Endothelial cell of umbilical vein (primary cell): ENCODE data around the gene CPD. TPM values are rescaled to one million over a fixed set of nuclear protein-coding genes. Genes with fewer than 3 reads are reported as not detected.

Experiments used
- BruUV-seq: library from RNA; stranded (reverse); fragments of 400-500 nt; replicated peaks from 2 replicates; lab custom pipeline; 2021; lab: Mats Ljungman, UMichigan
- CTCF ChIA-PET: fragments of 300-600, 350-600 bp; sonication (Branson Sonifier 250); formaldehyde crosslinking; loops from one replicate; lab custom pipeline; 2021; ENCODE audit warnings: antibody characterized with exemption, inconsistent platforms; lab: Charles Lee
- POLR2A ChIA-PET: fragments of 300-600, 350-600 bp; sonication (Branson Sonifier 250); formaldehyde crosslinking; loops from one replicate; lab custom pipeline; 2021; ENCODE audit warnings: antibody characterized with exemption, inconsistent platforms; lab: Charles Lee
- DNase-seq: peaks from one replicate; pipeline ENCODE4 v3.0.0-alpha.2; 2011; ENCODE audit warnings: low read depth, low spot score
- FAIRE-seq: peaks from 2 replicates; lab custom pipeline; 2011; peaks lifted over from hg19 to GRCh38; lab: Jason Lieb, UNC
- H2AFZ ChIP-seq: 2 replicates; pipeline ENCODE4 v1.6.0; 2012; ENCODE audit warnings: low read depth, low read length, control low read depth, inconsistent platforms
- H3K27ac ChIP-seq: 2 replicates; pipeline ENCODE4 v1.5.1; 2011; ENCODE audit warnings: low read depth, mild to moderate bottlenecking, control low read depth, low read length, moderate library complexity; ENCODE audit not compliant: insufficient read depth
- H3K27me3 ChIP-seq, 2 experiments: 2 replicates each; pipeline versions ENCODE4 v1.6.0 to v1.6.1; 2011; ENCODE audit warnings: low read length in 2 of 2, mixed read lengths in 1 of 2; ENCODE audit not compliant: control insufficient read depth in 2 of 2, insufficient read depth in 2 of 2
- H3K36me3 ChIP-seq, 2 experiments: 2 replicates in 1 of 2; 3 replicates in 1 of 2; pipeline ENCODE4 v1.5.1; 2011; ENCODE audit warnings: low read length in 2 of 2, mild to moderate bottlenecking in 1 of 2, moderate library complexity in 1 of 2; ENCODE audit not compliant: control insufficient read depth in 2 of 2, insufficient read depth in 2 of 2; ENCODE audit errors: extremely low read depth in 1 of 2
- H3K4me1 ChIP-seq: 3 replicates; pipeline ENCODE4 v1.5.1; 2011; ENCODE audit warnings: mild to moderate bottlenecking, low read length; ENCODE audit not compliant: control insufficient read depth, insufficient read depth; ENCODE audit errors: extremely low read depth
- H3K4me2 ChIP-seq: 2 replicates; pipeline ENCODE4 v1.6.1; 2011; ENCODE audit warnings: low read length, control low read depth, mixed read lengths; ENCODE audit not compliant: insufficient read depth
- H3K4me3 ChIP-seq, 3 experiments: fragments of 200-600 bp in 1 of 3; sonication (generic), shearing (Covaris generic) in 1 of 3; replicated peaks in 1 of 3; 2 replicates each; pipeline ENCODE4 v1.5.1; 2011 to 2016; ENCODE audit warnings: control low read depth in 3 of 3, low read length in 3 of 3, mild to moderate bottlenecking in 2 of 3, inconsistent platforms in 1 of 3, low read depth in 1 of 3, moderate library complexity in 1 of 3; ENCODE audit not compliant: insufficient read depth in 1 of 3
- H3K79me2 ChIP-seq: 2 replicates; pipeline ENCODE4 v1.6.0; 2012; ENCODE audit warnings: low read length, inconsistent platforms; ENCODE audit not compliant: control insufficient read depth, insufficient read depth
- H3K9ac ChIP-seq: replicated peaks from 2 replicates; pipeline ENCODE3; 2011; ENCODE audit warnings: low read length, control low read depth; ENCODE audit not compliant: insufficient read depth; ENCODE audit errors: extremely low read depth
- H3K9me1 ChIP-seq: replicated peaks from 3 replicates; pipeline ENCODE4 v1.6.0; 2011; ENCODE audit warnings: mild to moderate bottlenecking, low read length; ENCODE audit not compliant: control insufficient read depth, insufficient read depth; ENCODE audit errors: extremely low read depth
- H3K9me3 ChIP-seq: replicated peaks from 2 replicates; pipeline ENCODE4 v1.5.1; 2012; ENCODE audit warnings: low read length, inconsistent platforms; ENCODE audit not compliant: control insufficient read depth, insufficient read depth
- H4K20me1 ChIP-seq: replicated peaks from 2 replicates; pipeline ENCODE3; 2011; ENCODE audit warnings: mild to moderate bottlenecking, low read length; ENCODE audit not compliant: control insufficient read depth, insufficient read depth; ENCODE audit errors: extremely low read depth
- CTCF ChIP-seq, 2 donors: IDR thresholded peaks; 1 replicate in 1 of 2; 2 replicates in 1 of 2; pipeline ENCODE4 v1.5.1; 2011; ENCODE audit warnings: low read length in 2 of 2, mild to moderate bottlenecking in 2 of 2, moderate library complexity in 2 of 2, control low read depth in 1 of 2, inconsistent platforms in 1 of 2, low read depth in 1 of 2; ENCODE audit not compliant: insufficient read depth in 1 of 2; ENCODE audit errors: extremely low read depth in 1 of 2
- EZH2 ChIP-seq: IDR thresholded peaks from 2 replicates; pipeline ENCODE4 v1.6.1; 2012; ENCODE audit warnings: borderline replicate concordance, low read depth, mild to moderate bottlenecking, moderate library complexity, low read length, inconsistent platforms; ENCODE audit not compliant: severe bottlenecking
- FOS ChIP-seq: IDR thresholded peaks from 2 replicates; pipeline ENCODE4 v1.6.1; 2011; ENCODE audit warnings: mild to moderate bottlenecking, low read length, moderate library complexity, borderline replicate concordance; ENCODE audit not compliant: insufficient read depth
- GATA2 ChIP-seq: IDR thresholded peaks from 2 replicates; pipeline ENCODE4 v1.7.0; 2011; ENCODE audit warnings: low read depth, mild to moderate bottlenecking, moderate library complexity, mixed read lengths, low read length; ENCODE audit not compliant: insufficient read length, insufficient read depth
- JUN ChIP-seq: IDR thresholded peaks from 2 replicates; pipeline ENCODE4 v1.6.1; 2011; ENCODE audit warnings: borderline replicate concordance, low read depth; ENCODE audit not compliant: insufficient read length, insufficient read depth
- MAX ChIP-seq: IDR thresholded peaks from 2 replicates; pipeline ENCODE4 v1.6.1; 2011; ENCODE audit not compliant: insufficient read depth, insufficient read length
- MYC ChIP-seq: IDR thresholded peaks from one replicate; pipeline ENCODE4 v1.6.1; 2011; ENCODE audit warnings: mild to moderate bottlenecking, low read depth, low read length
- POLR2A ChIP-seq: IDR thresholded peaks from 2 replicates; pipeline ENCODE4 v1.6.1; 2012; ENCODE audit warnings: low read depth, mild to moderate bottlenecking, control low read depth, low read length
- POLR2AphosphoS5 ChIP-seq: IDR thresholded peaks from 2 replicates; pipeline ENCODE4 v1.6.1; 2012; ENCODE audit warnings: low read depth, mild to moderate bottlenecking, control low read depth, low read length, moderate library complexity; ENCODE audit not compliant: insufficient read depth
- dilution Hi-C: fragments of 300-500 bp; cut with MboI; formaldehyde crosslinking; loops from one replicate; pipeline ENCODE4 v1.15.0; 2019; ENCODE audit warnings: low sequenced_read_pairs; ENCODE audit not compliant: extremely low pct_ligation_motif_present
- intact Hi-C: fragments of 100-400 bp; cut with micrococcal nuclease; formaldehyde crosslinking; loops from one replicate; pipeline ENCODE4 v1.10.0; 2022
- polyA plus RNA-seq, 4 experiments: library from polyadenylated mRNA; depleted of rRNA in 3 of 4; stranded (reverse) in 3 of 4; unstranded in 1 of 4; fragments of >200 nt; gene quantifications; 2 replicates each; pipeline versions ENCODE4 v1.2.1 to v1.2.3, GENCODE V29; 2011 to 2012; ENCODE audit warnings: missing spikeins in 1 of 4
- total RNA-seq: library from RNA; stranded (reverse); gene quantifications from 2 replicates; pipeline ENCODE4 v1.2.3, GENCODE V29; 2021

The CPD gene
- total and polyA plus RNA-seq, 2 donors (not counting 3 experiments of a cell fraction or from before 2014, with no cell fraction given): 18.3 to 63.6 TPM

GRCh38 chr17:30344283-30345088 is 34.2 kb upstream of the CPD start:
- no TSS peak for BruUV-seq
- no peaks in the 10 kb centered on the region for H3K79me2 ChIP-seq
- intact Hi-C loops: loop anchor here (5.0 kb wide), 1 partner anchor 373 kb away; no protein-coding TSS in a partner anchor
- no peak overlapping the region for H3K4me2 ChIP-seq
- H3K9ac ChIP-seq: no peak overlapping the region
- H4K20me1 ChIP-seq: no peaks in the 10 kb centered on the region
- POLR2A ChIA-PET: no interaction called here
- no peaks in the 10 kb centered on the region for H3K9me3 ChIP-seq
- DNase-seq: peak; percentile 68
- H3K36me3 ChIP-seq: no peaks in the 10 kb centered on the region
- H2AFZ ChIP-seq: peak overlapping the region; percentile 63
- CTCF ChIA-PET: interaction anchor here (1.0 to 1.7 kb wide), 5 partner anchors 8 to 240 kb away, joined by 3 to 5 read pairs (median 4); partner anchors contain the start of gene GOSR1
- H3K27ac ChIP-seq: no peak overlapping the region
- TF ChIP-seq JUN (no peak), MYC (no peak), CTCF (IDR thresholded peaks at IDR 0.05; ENCODE audit: extremely low read depth in 1 of 2, insufficient read depth in 1 of 2, low read depth in 1 of 2, low read length in 2 of 2) (no peak), GATA2 (no peak), POLR2A (no peak), EZH2 (no peak), POLR2AphosphoS5 (no peak), MAX (no peak), FOS (no peak)
- no peaks in the 10 kb centered on the region for H3K9me1 ChIP-seq
- H3K4me3 ChIP-seq: no peak overlapping the region
- H3K27me3 ChIP-seq: no peaks in the 10 kb centered on the region
- H3K4me1 ChIP-seq: peaks cover 26% of the 10 kb centered on the region
- dilution Hi-C loops: no loop called here
- peak; percentile 26 for FAIRE-seq
